HG02885 (cell line): ENCODE results near the gene OSBP2.
"Not testable (repeated sequence)": the region's sequence is repeated elsewhere in the genome, so short reads cannot be mapped to it uniquely, and the experiment has no call there.

Experiments used
- ATAC-seq: cut with Tn5 transposase; IDR thresholded peaks from one replicate; pipeline ENCODE4 v1.9.1; 2021; ENCODE audit warnings: mild to moderate bottlenecking; ENCODE audit not compliant: unreplicated experiment, poor library complexity

OSBP2 gene

DNA sequence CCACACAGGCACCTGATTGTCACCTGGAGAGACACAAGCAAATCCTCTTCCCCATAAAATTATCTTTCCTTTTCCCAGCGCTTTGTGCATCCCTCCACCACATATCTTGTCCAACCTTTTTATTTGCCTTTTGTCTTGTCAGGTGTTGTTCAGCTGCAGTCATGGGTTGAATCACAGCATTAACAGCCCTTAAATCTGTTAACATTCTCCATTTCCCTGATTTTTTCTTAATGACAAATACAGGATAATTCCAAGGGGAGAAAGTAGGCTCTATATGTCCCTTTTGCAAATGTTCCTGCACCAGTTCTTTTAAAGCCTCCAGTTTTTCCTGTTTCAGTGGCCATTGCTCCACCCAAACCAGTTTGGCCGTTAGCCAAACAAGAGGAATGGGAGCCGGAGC lies 18.1 kb upstream of the OSBP2 start:
- not testable (repeated sequence) for ATAC-seq

DNA sequence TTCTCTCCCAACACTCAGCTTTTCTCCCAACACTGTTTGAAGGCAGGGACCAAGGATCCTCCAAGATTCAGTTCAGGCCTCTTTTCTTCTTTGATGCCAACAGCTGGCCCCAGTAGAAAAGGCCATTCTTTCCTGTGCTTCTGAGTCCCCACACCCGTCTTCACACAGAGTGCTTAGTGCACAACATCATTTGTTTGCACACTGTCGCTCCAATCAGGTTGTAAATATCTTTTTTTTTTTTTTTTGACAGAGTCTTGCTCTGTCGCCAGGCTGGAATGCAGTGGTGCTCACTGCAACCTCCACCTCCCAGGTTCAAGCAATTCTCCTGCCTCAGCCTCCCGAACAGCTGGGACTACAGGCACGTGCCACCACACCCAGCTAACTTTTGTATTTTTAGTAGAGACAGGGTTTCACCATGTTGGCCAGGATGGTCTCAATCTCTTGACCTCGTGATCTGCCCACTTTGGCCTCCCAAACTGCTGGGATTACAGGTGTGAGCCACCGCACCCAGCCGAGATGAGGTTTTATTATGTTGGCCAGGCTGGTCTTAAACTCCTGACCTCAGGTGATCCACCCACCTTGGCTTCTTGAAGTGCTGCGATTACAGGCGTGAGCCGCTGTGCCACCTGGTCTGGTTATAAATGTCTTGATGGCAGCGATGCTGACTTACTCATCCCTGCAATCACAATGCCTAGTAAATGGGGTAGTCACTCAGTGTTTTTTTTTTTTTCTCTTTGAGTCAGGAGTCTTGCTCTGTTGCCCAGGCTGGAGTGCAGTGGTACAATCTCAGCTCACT lies 14.6 kb upstream of the OSBP2 start:
- ATAC-seq, result not testable (repeated sequence)

DNA sequence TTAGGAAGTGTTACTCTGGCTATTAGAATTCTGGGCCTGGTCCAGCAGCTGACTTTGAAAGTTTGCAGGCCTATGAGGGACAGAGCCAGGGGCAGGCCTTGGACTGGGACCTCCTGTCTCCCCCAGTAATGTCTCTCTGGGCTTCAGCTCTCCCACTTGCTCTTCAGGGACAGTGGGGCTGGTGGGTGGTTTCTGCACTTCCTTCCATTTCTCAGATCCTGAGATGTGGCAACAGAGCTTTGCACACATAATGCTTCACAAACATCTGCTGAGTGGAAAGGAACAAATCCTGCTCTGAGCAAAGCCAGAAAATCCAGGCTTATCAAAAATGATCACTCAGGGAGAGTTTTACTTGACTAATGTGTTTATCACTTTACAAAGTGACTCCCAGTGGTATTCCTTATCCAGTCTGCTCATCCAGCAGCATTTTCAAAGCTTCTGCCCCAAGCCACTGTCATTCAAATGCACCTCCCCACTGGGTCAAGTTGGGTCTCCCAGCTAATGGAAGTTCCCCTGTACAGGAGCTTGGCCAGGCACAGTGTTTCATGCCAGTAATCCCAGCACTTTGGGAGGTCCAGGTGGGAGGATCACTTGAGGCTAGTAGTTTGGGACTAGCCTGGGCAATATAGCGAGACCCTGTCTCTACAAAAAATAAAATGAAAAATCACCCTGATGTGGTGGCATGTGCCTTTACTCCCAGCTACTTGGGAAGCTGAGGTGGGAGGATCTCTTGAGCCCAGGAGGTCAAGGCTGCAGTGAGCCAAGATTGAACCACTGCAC lies 13.5 kb upstream of the OSBP2 start:
- ATAC-seq, result no peak

DNA sequence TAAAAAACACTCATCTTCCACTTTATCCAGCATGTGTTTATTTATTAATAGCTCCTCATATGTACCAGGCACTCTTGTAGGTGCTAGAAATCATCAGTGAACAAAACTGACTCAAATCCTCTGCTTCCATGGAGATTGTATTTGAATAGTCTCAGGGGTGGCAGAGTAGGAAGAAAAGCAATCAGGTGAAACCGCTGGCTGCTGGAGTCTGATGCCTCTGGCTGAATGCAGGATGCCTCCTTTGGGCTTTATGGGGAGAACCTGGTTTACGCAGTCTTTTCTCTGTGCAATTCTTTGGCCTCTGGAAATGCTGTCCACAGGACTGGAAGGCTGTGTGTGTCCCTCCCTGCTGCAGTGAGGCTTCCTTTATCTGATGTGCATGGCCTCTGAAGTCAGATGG lies 12.8 kb upstream of the OSBP2 start:
- ATAC-seq, result no peak

DNA sequence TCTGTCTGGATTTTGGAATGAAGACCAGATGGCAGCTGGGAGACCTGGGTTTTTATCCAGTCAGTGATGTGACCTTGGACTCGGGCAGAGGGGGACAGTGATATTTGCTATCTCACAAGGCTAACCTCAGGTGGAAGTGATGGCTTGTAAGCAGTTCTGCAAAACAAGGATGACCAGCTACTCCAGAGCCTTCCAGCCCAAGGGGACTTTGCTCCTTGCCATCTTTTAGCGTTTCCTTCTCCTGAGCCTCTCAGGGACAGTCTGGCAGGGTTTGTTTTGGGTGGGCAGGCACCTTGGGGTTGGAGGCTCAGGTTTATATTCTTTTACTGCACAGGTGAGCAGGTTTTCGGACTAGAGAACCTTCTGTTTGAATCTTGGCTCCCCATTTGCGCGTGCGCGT lies 9.5 kb upstream of the OSBP2 start:
- ATAC-seq, result no peak

DNA sequence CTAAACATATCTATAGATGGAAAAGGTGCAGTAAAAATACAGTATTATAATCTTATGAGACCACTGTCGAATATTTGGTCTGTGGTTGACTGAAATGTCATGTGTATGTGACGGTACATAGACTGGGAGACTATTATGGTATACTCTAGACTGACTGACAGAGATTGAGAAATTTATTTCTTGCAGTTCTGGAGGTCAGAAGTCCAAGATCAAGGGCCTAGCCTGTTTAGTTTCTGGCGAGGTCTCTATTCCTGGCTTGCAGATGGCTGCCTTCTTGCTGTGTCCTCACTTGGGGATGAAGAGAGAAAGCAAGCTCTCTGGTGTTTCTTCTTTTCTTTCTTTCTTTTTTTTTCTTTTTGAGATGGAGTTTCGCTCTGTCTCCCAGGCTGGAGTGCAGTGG lies 7.3 kb upstream of the OSBP2 start:
- ATAC-seq, result no peak

DNA sequence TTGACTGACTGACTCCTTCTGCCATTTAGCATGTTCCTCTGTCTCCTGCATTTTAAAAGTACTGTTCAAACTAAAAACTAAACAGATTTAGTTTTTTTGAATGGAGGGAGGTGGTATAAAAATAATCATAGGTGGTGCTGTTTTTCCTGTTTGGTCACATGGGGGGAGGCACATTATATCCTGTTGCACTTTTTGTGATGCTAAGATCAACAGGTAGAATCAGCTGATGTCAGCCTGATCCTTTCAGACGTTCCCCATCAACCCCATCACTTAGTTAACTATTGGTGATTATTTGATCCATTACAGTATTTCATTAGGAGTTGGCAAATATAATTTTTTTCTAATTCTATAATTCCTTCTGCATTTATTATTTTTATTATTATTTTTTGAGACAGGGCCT lies 5.1 kb upstream of the OSBP2 start:
- ATAC-seq, result no peak

DNA sequence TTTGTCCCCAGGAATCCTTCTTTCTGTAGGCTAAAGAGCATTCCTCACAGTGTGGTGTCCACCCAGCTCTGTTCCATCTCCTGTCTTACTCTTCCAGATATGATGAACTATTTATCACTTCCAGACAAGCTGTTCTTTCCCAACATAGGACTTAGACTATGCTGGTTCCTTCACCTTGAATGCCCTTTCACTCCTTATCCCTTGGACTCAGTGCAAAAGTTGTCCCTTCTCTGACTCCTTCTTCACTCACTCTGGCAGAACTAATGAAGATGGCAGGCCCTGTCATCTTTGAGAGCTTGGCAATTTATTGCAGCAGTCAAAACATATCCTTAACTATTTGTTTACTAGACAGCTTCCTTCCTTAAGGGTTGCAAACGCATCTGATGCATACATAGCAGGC lies 3.5 kb upstream of the OSBP2 start:
- no peak for ATAC-seq

DNA sequence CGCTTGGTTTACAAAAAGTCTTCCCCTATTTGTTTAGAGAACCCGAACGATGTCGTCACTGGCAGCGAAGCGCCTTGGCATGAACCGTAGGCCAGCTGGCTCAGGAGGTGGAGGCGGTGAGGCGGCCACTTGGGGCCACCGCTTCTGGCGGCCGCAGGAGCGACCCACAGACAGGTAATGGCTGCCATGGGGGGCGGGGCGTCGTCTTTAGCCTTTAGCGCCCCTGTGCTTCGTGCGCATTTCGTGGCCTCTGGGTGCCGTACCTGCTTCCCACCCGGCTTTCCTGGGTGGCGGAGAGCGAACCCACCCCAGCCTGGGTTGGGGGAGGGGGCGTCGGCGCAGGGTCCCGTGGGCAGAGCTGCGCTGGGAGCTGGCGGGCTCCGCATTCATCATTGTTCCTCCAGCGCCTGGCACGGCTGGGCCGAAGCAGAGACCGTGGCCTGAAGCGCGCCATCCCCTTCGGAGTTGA lies 469 bp upstream of the OSBP2 start:
- ATAC-seq, result no peak

DNA sequence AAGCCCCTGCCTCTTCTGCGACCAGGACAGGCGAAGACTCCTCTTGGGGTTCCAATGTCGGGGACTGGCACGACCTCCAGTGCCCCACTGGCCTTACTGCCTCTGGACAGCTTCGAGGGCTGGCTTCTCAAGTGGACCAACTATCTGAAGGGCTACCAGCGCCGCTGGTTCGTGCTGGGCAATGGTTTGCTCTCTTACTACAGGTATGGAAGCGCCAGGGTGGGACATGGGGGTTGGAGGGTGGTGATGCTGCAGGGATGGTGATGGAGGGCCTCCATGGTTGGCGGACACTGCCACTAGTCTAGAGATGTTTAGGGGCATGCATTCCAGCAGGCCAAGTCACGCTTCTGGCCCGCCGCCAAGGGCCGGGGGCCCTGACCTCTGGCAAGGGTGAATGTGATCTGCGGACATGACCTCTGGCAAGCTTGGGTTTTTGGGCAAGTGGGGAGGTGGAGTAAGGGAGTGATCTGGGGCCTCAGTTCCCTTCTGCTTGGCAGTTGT lies 727 bp downstream of the OSBP2 start:
- ATAC-seq, result no peak

DNA sequence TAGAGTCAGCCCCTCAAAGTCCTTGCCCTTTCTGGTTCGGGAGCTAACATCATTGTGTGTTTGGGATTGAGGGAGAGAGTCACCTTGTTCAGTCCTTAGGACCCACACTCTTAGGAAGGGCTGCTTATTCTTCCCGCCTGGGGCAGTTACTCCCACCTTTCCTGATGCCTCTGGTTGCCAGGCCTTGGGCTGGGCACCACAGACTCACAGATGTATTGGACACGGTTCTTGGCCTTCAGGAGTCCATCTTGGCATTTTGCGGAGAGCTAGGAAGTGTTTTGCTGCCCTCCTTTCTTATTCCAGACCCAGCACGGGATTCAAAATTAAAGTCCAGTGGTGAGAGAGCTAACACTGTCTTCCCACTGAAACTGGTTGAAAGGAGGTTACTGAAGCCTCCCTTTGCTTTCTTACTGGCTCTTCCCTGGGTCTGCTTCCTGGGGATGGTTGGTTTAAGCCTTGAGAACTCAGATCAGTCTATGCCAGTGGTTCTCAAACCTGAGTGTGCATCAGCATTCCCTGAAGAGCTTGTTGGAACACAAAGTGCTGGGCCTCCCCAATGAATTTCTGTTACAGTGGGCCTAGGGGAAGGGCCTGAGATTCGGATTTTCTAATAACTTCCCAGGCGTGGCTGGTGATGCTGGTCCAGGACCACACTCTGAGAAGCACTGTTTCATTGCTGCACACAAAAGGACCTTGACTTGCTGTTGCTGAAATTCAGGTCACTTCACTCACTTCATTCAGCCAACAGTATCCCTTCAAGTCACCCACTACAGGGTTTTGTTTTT lies 1.4 kb downstream of the OSBP2 start:
- no peak for ATAC-seq

DNA sequence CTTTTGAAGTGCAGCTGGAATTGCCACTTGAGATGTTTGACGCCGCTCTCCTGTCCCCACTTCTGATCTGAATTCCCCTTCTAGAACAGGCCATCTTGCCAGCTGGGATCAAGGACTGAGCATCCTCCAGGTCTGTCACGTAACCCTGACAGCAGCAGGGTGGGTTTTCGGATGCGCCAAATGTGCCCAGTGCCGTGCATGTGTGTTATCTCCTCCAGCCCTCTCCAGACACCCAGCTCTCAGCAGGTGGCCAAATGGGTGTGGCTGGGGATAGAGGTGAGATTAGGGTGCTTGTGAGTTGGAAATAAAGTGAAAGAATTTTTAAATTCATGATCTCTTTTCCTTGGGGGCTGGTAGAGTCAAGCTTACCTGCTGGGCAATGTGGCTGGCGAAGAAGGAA lies 3.3 kb downstream of the OSBP2 start:
- no peak for ATAC-seq

DNA sequence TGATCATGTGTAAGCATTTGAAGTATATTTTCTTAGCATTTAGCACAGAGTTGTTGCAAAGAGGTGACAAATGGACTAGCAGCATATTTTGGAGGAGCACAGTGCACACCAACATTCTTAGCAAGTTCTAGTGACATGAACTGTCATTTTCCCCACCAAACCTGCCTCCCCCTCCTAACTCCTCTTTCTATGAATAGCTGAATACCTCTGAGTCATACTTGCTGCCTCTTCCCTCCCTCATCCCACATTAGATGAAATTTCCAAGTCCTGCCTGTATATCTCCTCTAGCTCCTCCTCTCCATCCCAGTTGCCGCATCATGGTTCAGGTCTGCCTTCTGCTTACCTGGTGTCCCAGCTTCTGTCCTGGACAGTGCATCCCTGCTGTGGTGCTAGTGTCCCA lies 7.2 kb downstream of the OSBP2 start:
- no peak for ATAC-seq

DNA sequence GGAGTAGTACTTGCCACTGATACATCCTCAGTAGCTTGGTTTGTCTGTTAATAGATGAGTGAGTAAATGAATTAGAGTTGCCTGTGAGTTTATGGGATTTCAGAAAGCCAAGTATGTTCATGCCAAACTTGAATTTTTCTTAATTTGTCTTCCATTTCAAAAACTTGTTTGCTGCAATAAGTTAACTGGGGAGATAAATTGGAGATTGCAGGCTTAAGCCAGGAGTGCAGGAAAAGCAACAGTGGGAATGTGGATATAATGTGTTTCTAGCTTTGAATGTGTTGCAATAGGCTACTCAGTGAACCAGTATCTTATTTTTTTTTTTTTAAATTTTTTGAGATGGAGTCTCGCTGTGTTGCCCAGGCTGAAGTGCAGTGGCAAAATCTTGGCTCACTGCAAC lies 8.2 kb downstream of the OSBP2 start:
- no peak for ATAC-seq

DNA sequence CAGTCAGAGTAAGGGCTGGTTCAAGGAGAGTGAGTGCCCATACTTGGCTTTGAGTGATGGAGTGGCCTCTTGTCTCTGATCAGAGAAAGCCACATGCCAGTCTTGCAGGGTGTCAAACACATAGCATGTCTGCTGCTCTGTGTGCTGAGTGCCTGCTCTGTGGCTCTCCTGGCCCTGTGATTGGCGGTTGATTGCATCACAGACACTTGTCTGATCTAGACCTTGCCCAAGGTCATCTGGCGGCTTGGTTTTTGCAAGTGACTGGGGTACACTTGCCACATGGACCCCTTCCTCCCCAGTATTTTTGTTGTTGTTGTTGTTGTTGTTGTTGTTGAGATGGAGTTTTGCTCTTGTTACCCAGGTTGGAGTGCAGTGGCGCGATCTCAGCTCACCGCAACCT lies 10.3 kb downstream of the OSBP2 start:
- no peak for ATAC-seq

DNA sequence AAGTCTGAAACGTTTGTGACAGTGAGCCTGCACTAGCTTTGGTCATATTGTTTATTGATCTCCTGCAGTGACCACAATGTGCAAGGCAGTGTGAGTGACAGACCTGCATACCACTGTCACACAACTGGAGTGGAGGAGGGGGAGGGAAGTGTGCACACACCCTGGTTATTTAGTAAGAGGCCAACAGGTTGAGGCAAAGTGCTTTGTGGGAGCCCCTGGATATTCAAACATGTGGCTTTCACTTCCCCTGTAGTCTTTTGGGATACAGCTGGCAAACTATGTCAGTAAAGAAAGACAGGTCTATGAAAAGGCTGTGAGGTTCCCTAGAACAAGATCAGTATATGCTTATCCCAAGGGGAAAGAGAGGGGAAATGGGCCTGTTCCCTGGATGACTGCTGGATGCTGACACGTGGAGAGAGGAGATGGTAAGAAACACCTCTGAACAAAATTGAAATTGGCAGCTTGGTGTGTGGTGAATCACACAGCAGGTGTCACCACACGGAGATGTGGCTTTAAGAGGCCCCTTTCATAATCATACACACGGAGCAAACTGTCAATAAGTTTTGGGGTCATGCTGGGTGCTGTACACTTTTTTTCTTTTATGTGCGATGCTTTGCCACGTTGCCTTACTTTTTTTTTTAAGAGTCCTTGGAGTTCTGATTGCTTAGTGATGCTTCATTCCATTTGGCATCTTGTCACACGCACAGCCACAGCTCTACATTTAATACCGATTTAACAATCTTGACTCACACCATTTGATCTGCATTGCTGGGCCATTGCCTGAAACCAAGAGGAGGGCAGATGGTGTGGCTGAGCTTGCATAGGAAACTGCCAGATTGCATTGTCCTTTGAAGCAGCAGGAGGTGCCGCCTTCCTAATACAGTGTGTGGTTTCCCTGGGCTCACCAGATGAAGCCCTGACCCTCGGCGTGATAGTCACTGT lies 11.3 kb downstream of the OSBP2 start:
- peak; percentile 46 for ATAC-seq

DNA sequence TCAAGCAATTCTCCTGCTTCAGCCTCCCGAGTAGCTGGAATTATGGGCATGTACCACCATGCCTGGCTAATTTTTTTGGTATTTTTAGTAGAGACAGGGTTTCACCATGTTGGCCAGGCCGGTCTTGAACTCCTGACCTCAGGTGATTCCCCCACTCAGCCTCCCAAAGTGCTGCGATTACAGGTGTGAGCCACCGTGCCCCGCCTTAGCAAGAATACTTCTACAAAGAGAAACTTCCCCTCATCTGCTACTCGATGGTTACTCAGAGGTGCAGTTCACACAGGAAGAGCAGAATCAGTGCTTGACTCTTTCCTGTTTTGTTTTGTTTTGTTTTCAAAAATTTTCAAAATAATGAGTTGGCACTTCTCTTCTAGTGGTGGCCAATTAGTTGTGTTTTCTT lies 15.3 kb downstream of the OSBP2 start:
- not testable (repeated sequence) for ATAC-seq

DNA sequence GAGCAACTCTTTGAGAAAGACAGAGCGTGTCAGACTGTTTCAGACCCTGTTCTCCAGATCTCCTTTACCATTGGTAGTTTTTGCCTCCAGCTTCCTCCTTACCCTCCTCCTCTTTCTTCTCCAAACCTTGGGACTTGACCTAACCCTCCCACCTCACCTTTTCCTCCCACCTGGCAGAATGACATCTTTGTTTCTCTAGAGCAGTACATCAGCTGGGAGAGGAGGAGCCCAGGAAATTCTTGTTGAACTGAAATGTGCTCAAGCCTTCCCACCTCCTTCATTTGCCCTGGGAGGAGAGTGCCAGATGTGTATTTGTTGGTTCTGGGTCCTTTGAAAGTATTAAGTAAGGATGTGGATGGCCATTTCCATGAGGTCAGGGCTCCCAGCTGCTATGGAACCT lies 17.4 kb downstream of the OSBP2 start:
- no peak for ATAC-seq

DNA sequence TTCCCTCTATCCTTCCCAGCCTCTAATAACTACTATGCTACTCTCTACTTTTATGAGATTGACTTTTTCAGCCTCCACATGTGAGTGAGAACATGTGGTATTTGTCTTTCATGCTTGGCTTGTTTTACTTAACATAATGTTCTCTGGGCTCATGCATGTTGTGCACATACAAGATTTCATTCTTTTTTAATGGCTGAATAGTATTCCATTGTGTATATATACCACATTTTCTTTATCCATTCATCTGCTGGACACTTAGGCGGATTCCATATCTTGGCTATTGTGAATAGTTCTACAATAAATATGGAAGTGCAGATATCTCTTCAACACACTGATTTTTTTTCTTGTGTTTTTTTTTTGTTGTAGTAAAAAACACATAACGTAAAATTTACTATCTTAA lies 19.4 kb downstream of the OSBP2 start:
- no peak for ATAC-seq
